NB4 (cell line): ENCODE data around the gene DOCK4.

Experiments
- DNase-seq: peaks from one replicate; pipeline ENCODE4 v3.0.0; 2010; ENCODE audit warnings: low read depth
- H3K4me3 ChIP-seq: one replicate; pipeline ENCODE4 v1.5.1; 2011; ENCODE audit warnings: mild to moderate bottlenecking, low read depth, low read length, moderate library complexity
- CTCF ChIP-seq: IDR thresholded peaks from one replicate; pipeline ENCODE4 v1.5.1; 2012; ENCODE audit warnings: low read depth, low read length
- MAX ChIP-seq: IDR thresholded peaks from 2 replicates; pipeline ENCODE4 v1.6.1; 2011; ENCODE audit warnings: low read depth, low read length
- MYC ChIP-seq: IDR thresholded peaks from 2 replicates; pipeline ENCODE4 v1.6.1; 2011; ENCODE audit warnings: low read depth, low read length
- POLR2A ChIP-seq: IDR thresholded peaks from 2 replicates; pipeline ENCODE4 v1.6.1; 2011; ENCODE audit warnings: mild to moderate bottlenecking; ENCODE audit not compliant: insufficient read length; ENCODE audit errors: extremely low read depth

Gene DOCK4

GRCh38 chr7:111865430-111865829 is 340.8 kb downstream of the DOCK4 start:
- DNase-seq = no peak
- H3K4me3 ChIP-seq = no peak overlapping the region
- no peak for TF ChIP-seq POLR2A
- TF ChIP-seq MAX = no peak
- no peak for TF ChIP-seq MYC
- TF ChIP-seq CTCF = no peak

GRCh38 chr7:111864291-111864976 is 341.8 kb downstream of the DOCK4 start:
- TF ChIP-seq POLR2A = no peak
- no peak for TF ChIP-seq CTCF
- TF ChIP-seq MYC = no peak
- TF ChIP-seq MAX = no peak
- no peak overlapping the region for H3K4me3 ChIP-seq
- no peak for DNase-seq

GRCh38 chr7:111863269-111863668 is 342.9 kb downstream of the DOCK4 start:
- H3K4me3 ChIP-seq = no peak overlapping the region
- no peak for TF ChIP-seq POLR2A
- no peak for TF ChIP-seq MAX
- no peak for TF ChIP-seq MYC
- TF ChIP-seq CTCF = no peak

GRCh38 chr7:111860248-111860647 is 346.0 kb downstream of the DOCK4 start:
- no peak for TF ChIP-seq MAX
- no peak for TF ChIP-seq POLR2A
- TF ChIP-seq MYC = no peak
- TF ChIP-seq CTCF = no peak
- H3K4me3 ChIP-seq = no peak overlapping the region
- no peak for DNase-seq

More at GRCh38 chr7:111863269-111863668, 342.9 kb downstream of the DOCK4 start:
- DNase-seq = no peak

- no peak for DNase-seq
- no peak overlapping the region for H3K4me3 ChIP-seq
- TF ChIP-seq POLR2A = no peak
- TF ChIP-seq MAX = no peak
- no peak for TF ChIP-seq CTCF
- no peak for TF ChIP-seq MYC
Observed at GRCh38 chr7:111858331-111858730, 347.9 kb downstream of the DOCK4 start.

- peak; percentile 18 for DNase-seq
- H3K4me3 ChIP-seq = no peak overlapping the region
- TF ChIP-seq CTCF (peak; percentile 9), MAX (no peak)
Observed at GRCh38 chr7:111855842-111856227, 350.4 kb downstream of the DOCK4 start.
